Gastroesophageal sphincter (tissue), 4 donors: Measurements from ENCODE around the gene REPIN1. TPM values are rescaled to one million over a fixed set of nuclear protein-coding genes. Genes with fewer than 3 reads are reported as not detected.

ENCODE experiments used
- ATAC-seq: fragments of 150-250 bp; one replicate; pipeline ENCODE4 v1.9.1; 2016; ENCODE audit warnings: mild to moderate bottlenecking, moderate library complexity
- H3K27ac ChIP-seq, 4 donors: fragments of 200-600 bp; sonication (generic) in 3 of 4; 1 replicate in 3 of 4; 2 replicates in 1 of 4; pipeline ENCODE4 v1.5.1; 2016 to 2019
- H3K27me3 ChIP-seq: fragments of 200-600 bp; sonication (generic); one replicate; pipeline ENCODE4 v1.5.1; 2019
- H3K36me3 ChIP-seq, 2 donors: fragments of 200-600 bp; sonication (generic); one replicate each; pipeline ENCODE4 v1.5.1; 2019; ENCODE audit warnings: control low read depth in 1 of 2
- H3K4me1 ChIP-seq, 3 donors: fragments of 200-600 bp; sonication (generic); 1 replicate in 2 of 3; 2 replicates in 1 of 3; pipeline ENCODE4 v1.5.1; 2016 to 2019; ENCODE audit warnings: control low read depth in 2 of 3
- H3K4me3 ChIP-seq, 2 donors: fragments of 200-600 bp; sonication (generic); one replicate each; pipeline ENCODE4 v1.5.1; 2019; ENCODE audit warnings: mild to moderate bottlenecking in 1 of 2, moderate library complexity in 1 of 2
- H3K9me3 ChIP-seq, 3 donors: fragments of 200-600 bp; sonication (generic); one replicate each; pipeline ENCODE4 v1.5.1; 2017 to 2019; ENCODE audit warnings: control low read depth in 2 of 3
- CTCF ChIP-seq, 4 experiments: fragments of 200-600 bp in 2 of 4; fragments of 450-650 bp in 2 of 4; sonication (generic) in 1 of 4; IDR thresholded peaks; one replicate each; pipeline ENCODE4 v1.5.1; 2017 to 2019; ENCODE audit warnings: antibody characterized with exemption in 4 of 4, mild to moderate bottlenecking in 2 of 4, moderate library complexity in 2 of 4
- EP300 ChIP-seq: sonication (generic); formaldehyde crosslinking; IDR thresholded peaks from one replicate; pipeline ENCODE4 v1.6.1; 2017; ENCODE audit warnings: antibody characterized with exemption, mild to moderate bottlenecking
- POLR2A ChIP-seq, 2 donors: fragments of 450-650 bp; IDR thresholded peaks; one replicate each; pipeline ENCODE4 v1.6.1; 2017; ENCODE audit warnings: antibody characterized with exemption in 2 of 2, mild to moderate bottlenecking in 2 of 2, moderate library complexity in 1 of 2
- POLR2AphosphoS5 ChIP-seq: sonication (generic); formaldehyde crosslinking; IDR thresholded peaks from one replicate; pipeline ENCODE4 v1.6.1; 2017; ENCODE audit warnings: antibody characterized with exemption
- WGBS, 2 donors: methylation state at CpG; one replicate each; pipeline ENCODE4 v1.1.5; 2018; ENCODE audit warnings: low coverage in 1 of 2; 5-methylcytosine and 5-hydroxymethylcytosine counted together
- total RNA-seq, 4 donors: library from RNA; depleted of rRNA; stranded (reverse); fragments of >200 nt; gene quantifications; one replicate each; pipeline ENCODE4 v1.1.0, GENCODE V29; 2016

Gene REPIN1
- total RNA-seq, 4 donors from 2014 or later: 72.7 to 132 (median 102) TPM

- H3K27me3 ChIP-seq: peaks cover 4% of the 10 kb centered on the region
- no peak for TF ChIP-seq EP300
- TF ChIP-seq POLR2A (IDR thresholded peaks at IDR 0.05): no peak
- H3K4me1 ChIP-seq: peaks cover 0 to 35% (median 9%) of the 10 kb centered on the region in 3 donors
- H3K9me3 ChIP-seq: no peaks in the 10 kb centered on the region
- no peak overlapping the region for H3K4me3 ChIP-seq
- no peak overlapping the region for H3K27ac ChIP-seq
- WGBS, 2 donors: 68 to 86% methylated on average over 2 to 4 of the region's 4 CpGs
- ATAC-seq: no peak
- H3K36me3 ChIP-seq: peaks cover 0 to 60% of the 10 kb centered on the region in 2 donors
Observed at GRCh38 chr7:150326657-150327268, 41.9 kb upstream of the REPIN1 start.

GRCh38 chr7:150327308-150327707, 41.3 kb upstream of the REPIN1 start:
- Histone ChIP-seq H3K9me3 (no peaks in the 10 kb centered on the region), H3K4me3 (no peak overlapping the region), H3K4me1 (peaks cover 0 to 30% (median 9%) of the 10 kb centered on the region in 3 donors), H3K27me3 (peaks cover 4% of the 10 kb centered on the region), H3K36me3 (peaks cover 0 to 60% of the 10 kb centered on the region in 2 donors), H3K27ac (no peak overlapping the region)
- ATAC-seq: no peak
- no peak for TF ChIP-seq POLR2AphosphoS5
- no peak for TF ChIP-seq CTCF (IDR thresholded peaks at IDR 0.05)
- TF ChIP-seq POLR2A (IDR thresholded peaks at IDR 0.05): no peak
- no peak for TF ChIP-seq EP300
- WGBS, 2 donors: 100% methylated on average over 2 of the region's 3 CpGs; no CpG with 5 or more reads in 1 of the 2 donors

GRCh38 chr7:150329331-150330120, 39.1 kb upstream of the REPIN1 start:
- peaks cover 0 to 60% of the 10 kb centered on the region in 2 donors for H3K36me3 ChIP-seq
- 79 to 87% methylated on average over 3 to 6 of the region's 22 CpGs for WGBS, 2 donors

GRCh38 chr7:150330211-150330885, 38.3 kb upstream of the REPIN1 start:
- Histone ChIP-seq H3K27ac (no peak overlapping the region), H3K9me3 (no peaks in the 10 kb centered on the region)

More at GRCh38 chr7:150329331-150330120, 39.1 kb upstream of the REPIN1 start:
- Histone ChIP-seq H3K9me3 (no peaks in the 10 kb centered on the region), H3K27ac (no peak overlapping the region), H3K4me1 (peaks cover 0 to 17% (median 2%) of the 10 kb centered on the region in 3 donors), H3K27me3 (no peaks in the 10 kb centered on the region), H3K4me3 (no peak overlapping the region)
- no peak for TF ChIP-seq POLR2A (IDR thresholded peaks at IDR 0.05)
- TF ChIP-seq CTCF (IDR thresholded peaks at IDR 0.05): no peak
- no peak for TF ChIP-seq POLR2AphosphoS5
- TF ChIP-seq EP300: no peak
- ATAC-seq: no peak

More at GRCh38 chr7:150330211-150330885, 38.3 kb upstream of the REPIN1 start:
- no peak for ATAC-seq
- H3K27me3 ChIP-seq: no peaks in the 10 kb centered on the region
- H3K4me1 ChIP-seq: peaks cover 0 to 17% (median 10%) of the 10 kb centered on the region in 3 donors
- peaks cover 0 to 60% of the 10 kb centered on the region in 2 donors for H3K36me3 ChIP-seq
- 93% methylated on average over 3 of the region's 19 CpGs; no CpG with 5 or more reads in 1 of the 2 donors for WGBS, 2 donors
- H3K4me3 ChIP-seq: no peak overlapping the region
- TF ChIP-seq POLR2AphosphoS5 (no peak), CTCF (IDR thresholded peaks at IDR 0.05) (no peak), EP300 (no peak), POLR2A (IDR thresholded peaks at IDR 0.05) (no peak)
